ENCODE measurements around the gene NABP2. TPM values are rescaled to one million over a fixed set of nuclear protein-coding genes. Genes with fewer than 3 reads are reported as not detected.

NABP2 gene
- total RNA-seq, 1 experiment from 2014 or later = 42.7 TPM

DNA sequence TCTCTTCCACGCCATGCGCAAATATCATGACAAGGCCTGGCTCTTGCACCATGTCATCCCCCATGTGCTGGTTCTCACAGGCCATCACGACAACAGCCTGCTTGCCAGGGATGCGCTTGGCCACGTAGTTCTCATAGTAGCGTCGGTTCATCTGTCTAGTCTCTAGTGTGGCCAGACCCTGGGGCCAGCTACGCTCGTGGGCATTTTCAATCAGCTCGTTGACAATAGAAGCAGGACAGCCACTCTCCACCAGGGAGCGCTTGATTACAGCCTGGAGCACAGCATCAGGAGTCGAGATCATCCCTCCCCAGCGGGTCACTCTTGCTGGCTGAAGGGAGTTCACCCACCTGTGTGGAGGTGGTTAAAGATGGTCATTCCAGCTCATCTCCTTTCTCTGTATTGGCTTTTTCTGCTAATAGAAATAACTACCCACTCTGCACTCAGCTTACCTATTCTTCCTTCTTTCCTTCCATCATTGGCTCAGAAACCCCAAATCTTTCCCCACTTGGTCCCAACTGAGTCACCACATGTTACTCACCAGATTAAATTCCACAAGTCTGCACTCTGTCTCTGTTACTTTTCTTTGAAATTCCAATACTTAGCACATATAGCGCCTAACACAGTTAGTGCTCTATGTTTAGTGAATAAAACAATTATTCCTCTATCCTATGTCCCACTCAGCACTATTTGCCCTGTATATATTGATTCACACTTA, 17.5 kb upstream of the NABP2 start:
- Mint-ChIP-seq H3K4me1 (no peaks in the 10 kb centered on the region), H3K36me3 (peaks cover 58% of the 10 kb centered on the region), H3K9me3 (no peaks in the 10 kb centered on the region), H3K27me3 (ENCODE audit: low read depth) (no peaks in the 10 kb centered on the region), H3K27ac (peak overlapping the region; percentile 90), H3K4me3 (no peak overlapping the region)
- ChIA-PET POLR2A (interaction anchor here (0.6 to 1.5 kb wide), 4 partner anchors 15 to 88 kb away, joined by 3 to 13 read pairs (median 3); partner anchors contain the start of genes RNF41, SMARCC2 and ZC3H10), CTCF (interaction anchor here (0.5 to 6.2 kb wide), 36 partner anchors 10 to 285 kb away, joined by 3 to 102 read pairs (median 6); partner anchors contain the start of genes ANKRD52, COQ10A, ESYT1 and IL23A)
- ATAC-seq (peak; percentile 96), DNase-seq (ENCODE audit: low spot score) (peak; percentile 83)
- TF ChIP-seq FOXP1 (CRISPR knock-in tag; IDR thresholded peaks at IDR 0.05; ENCODE audit: borderline replicate concordance) = 0 out of 2 replicates have a peak, but pooled peaks have one; percentile 43
- 0 out of 2 replicates have a peak, but pooled peaks have one; percentile 21 for TF ChIP-seq ZNF263 (CRISPR knock-in tag; IDR thresholded peaks at IDR 0.05; ENCODE audit: low read depth)
- TF ChIP-seq, protein P1, sequence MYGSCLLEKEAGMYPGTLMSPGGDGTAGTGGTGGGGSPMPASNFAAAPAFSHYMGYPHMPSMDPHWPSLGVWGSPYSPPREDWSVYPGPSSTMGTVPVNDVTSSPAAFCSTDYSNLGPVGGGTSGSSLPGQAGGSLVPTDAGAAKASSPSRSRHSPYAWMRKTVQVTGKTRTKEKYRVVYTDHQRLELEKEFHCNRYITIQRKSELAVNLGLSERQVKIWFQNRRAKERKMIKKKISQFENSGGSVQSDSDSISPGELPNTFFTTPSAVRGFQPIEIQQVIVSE (CRISPR knock-in tag; IDR thresholded peaks at IDR 0.05; ENCODE audit: borderline replicate concordance) = no peak
- peak; percentile 32; the same call in 1 of the 2 replicates for TF ChIP-seq FOXK1 (CRISPR knock-in tag; IDR thresholded peaks at IDR 0.05)
- TF ChIP-seq, protein P2, sequence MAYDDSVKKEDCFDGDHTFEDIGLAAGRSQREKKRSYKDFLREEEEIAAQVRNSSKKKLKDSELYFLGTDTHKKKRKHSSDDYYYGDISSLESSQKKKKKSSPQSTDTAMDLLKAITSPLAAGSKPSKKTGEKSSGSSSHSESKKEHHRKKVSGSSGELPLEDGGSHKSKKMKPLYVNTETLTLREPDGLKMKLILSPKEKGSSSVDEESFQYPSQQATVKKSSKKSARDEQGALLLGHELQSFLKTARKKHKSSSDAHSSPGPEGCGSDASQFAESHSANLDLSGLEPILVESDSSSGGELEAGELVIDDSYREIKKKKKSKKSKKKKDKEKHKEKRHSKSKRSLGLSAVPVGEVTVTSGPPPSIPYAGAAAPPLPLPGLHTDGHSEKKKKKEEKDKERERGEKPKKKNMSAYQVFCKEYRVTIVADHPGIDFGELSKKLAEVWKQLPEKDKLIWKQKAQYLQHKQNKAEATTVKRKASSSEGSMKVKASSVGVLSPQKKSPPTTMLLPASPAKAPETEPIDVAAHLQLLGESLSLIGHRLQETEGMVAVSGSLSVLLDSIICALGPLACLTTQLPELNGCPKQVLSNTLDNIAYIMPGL (CRISPR knock-in tag; IDR thresholded peaks at IDR 0.05) = no peak

DNA sequence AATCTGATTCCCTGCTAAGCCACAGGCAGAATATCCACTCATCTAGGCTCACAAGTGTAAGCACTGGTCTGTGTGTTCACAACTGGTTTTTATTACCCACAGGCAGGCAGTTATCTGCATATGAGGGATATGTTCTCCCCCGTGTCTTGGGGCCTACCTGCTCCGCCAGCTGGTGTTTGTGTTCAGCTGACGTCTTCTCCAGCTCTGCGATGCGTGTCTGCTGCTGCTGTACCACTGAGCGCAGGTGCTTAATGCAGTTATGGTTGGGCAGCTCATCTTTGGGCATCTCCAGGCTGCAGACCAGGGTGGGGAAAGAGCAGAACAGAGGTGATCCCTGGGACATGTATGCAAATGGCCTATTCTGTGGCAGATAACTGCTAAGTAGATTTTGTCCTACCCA, 16.1 kb upstream of the NABP2 start:
- no peaks in the 10 kb centered on the region for H3K4me1 Mint-ChIP-seq
- no peaks in the 10 kb centered on the region for H3K27me3 Mint-ChIP-seq (ENCODE audit: low read depth)
- CTCF ChIA-PET = interaction anchor here (0.6 to 6.2 kb wide), 5 partner anchors 14 to 388 kb away, joined by 3 to 102 read pairs (median 32); partner anchors contain the start of genes ANKRD52, RNF41 and SMARCC2
- peaks cover 72% of the 10 kb centered on the region for H3K36me3 Mint-ChIP-seq
- DNase-seq (ENCODE audit: low spot score) = no peak
- no peaks in the 10 kb centered on the region for H3K9me3 Mint-ChIP-seq
- no peak for TF ChIP-seq ZNF232 (CRISPR knock-in tag; IDR thresholded peaks at IDR 0.05)
- TF ChIP-seq, protein P3, sequence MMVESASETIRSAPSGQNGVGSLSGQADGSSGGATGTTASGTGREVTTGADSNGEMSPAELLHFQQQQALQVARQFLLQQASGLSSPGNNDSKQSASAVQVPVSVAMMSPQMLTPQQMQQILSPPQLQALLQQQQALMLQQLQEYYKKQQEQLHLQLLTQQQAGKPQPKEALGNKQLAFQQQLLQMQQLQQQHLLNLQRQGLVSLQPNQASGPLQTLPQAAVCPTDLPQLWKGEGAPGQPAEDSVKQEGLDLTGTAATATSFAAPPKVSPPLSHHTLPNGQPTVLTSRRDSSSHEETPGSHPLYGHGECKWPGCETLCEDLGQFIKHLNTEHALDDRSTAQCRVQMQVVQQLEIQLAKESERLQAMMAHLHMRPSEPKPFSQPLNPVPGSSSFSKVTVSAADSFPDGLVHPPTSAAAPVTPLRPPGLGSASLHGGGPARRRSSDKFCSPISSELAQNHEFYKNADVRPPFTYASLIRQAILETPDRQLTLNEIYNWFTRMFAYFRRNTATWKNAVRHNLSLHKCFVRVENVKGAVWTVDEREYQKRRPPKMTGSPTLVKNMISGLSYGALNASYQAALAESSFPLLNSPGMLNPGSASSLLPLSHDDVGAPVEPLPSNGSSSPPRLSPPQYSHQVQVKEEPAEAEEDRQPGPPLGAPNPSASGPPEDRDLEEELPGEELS (CRISPR knock-in tag; IDR thresholded peaks at IDR 0.05) = no peak
- no peak for TF ChIP-seq NFATC4 (CRISPR knock-in tag; IDR thresholded peaks at IDR 0.05)
- TF ChIP-seq SMAD4 (CRISPR knock-in tag; IDR thresholded peaks at IDR 0.05) = no peak
- TF ChIP-seq, protein P4, sequence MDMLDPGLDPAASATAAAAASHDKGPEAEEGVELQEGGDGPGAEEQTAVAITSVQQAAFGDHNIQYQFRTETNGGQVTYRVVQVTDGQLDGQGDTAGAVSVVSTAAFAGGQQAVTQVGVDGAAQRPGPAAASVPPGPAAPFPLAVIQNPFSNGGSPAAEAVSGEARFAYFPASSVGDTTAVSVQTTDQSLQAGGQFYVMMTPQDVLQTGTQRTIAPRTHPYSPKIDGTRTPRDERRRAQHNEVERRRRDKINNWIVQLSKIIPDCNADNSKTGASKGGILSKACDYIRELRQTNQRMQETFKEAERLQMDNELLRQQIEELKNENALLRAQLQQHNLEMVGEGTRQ (CRISPR knock-in tag; IDR thresholded peaks at IDR 0.05) = no peak
- TF ChIP-seq, protein P5, sequence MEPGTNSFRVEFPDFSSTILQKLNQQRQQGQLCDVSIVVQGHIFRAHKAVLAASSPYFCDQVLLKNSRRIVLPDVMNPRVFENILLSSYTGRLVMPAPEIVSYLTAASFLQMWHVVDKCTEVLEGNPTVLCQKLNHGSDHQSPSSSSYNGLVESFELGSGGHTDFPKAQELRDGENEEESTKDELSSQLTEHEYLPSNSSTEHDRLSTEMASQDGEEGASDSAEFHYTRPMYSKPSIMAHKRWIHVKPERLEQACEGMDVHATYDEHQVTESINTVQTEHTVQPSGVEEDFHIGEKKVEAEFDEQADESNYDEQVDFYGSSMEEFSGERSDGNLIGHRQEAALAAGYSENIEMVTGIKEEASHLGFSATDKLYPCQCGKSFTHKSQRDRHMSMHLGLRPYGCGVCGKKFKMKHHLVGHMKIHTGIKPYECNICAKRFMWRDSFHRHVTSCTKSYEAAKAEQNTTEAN (CRISPR knock-in tag; IDR thresholded peaks at IDR 0.05) = no peak
- TF ChIP-seq MYBL2 (CRISPR knock-in tag; IDR thresholded peaks at IDR 0.05) = no peak
- no peak for ATAC-seq
- POLR2A ChIA-PET = no interaction called here
- no peak overlapping the region for H3K4me3 Mint-ChIP-seq
- H3K27ac Mint-ChIP-seq = no peak overlapping the region

DNA sequence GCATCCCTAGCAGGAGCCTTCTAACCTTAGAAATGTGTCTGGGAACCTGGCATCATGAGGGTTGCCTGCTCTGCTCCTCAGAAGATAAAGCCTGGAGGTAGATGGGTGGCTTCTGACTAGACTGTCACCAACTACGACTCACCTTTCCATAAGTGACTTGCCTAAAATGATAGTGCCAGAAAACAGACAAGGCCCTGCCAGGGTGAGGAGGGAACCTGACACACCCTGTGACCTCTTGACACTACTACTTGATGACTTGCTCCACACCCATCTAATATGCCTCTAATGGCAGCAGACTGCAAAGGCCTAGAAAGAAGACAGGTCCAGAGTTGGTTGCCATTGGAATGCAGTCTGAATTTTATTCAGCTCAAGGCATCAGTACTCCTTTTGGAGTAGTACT, 11.8 kb upstream of the NABP2 start:
- Mint-ChIP-seq H3K9me3 (no peaks in the 10 kb centered on the region), H3K27me3 (ENCODE audit: low read depth) (no peaks in the 10 kb centered on the region), H3K36me3 (peaks cover 80% of the 10 kb centered on the region), H3K4me3 (no peak overlapping the region), H3K4me1 (no peaks in the 10 kb centered on the region), H3K27ac (no peak overlapping the region)
- no peak for TF ChIP-seq EMX1 (CRISPR knock-in tag; IDR thresholded peaks at IDR 0.05)
- TF ChIP-seq, protein P6, sequence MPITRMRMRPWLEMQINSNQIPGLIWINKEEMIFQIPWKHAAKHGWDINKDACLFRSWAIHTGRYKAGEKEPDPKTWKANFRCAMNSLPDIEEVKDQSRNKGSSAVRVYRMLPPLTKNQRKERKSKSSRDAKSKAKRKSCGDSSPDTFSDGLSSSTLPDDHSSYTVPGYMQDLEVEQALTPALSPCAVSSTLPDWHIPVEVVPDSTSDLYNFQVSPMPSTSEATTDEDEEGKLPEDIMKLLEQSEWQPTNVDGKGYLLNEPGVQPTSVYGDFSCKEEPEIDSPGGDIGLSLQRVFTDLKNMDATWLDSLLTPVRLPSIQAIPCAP (CRISPR knock-in tag; IDR thresholded peaks at IDR 0.05) = no peak
- TF ChIP-seq, protein P7, sequence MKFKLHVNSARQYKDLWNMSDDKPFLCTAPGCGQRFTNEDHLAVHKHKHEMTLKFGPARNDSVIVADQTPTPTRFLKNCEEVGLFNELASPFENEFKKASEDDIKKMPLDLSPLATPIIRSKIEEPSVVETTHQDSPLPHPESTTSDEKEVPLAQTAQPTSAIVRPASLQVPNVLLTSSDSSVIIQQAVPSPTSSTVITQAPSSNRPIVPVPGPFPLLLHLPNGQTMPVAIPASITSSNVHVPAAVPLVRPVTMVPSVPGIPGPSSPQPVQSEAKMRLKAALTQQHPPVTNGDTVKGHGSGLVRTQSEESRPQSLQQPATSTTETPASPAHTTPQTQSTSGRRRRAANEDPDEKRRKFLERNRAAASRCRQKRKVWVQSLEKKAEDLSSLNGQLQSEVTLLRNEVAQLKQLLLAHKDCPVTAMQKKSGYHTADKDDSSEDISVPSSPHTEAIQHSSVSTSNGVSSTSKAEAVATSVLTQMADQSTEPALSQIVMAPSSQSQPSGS (CRISPR knock-in tag; IDR thresholded peaks at IDR 0.05; ENCODE audit: borderline replicate concordance, low read depth) = no peak
- DNase-seq (ENCODE audit: low spot score) = no peak
- ATAC-seq = no peak
- ChIA-PET CTCF (interaction anchor here (0.9 to 2.3 kb wide), 3 partner anchors 9 to 45 kb away, joined by 3 to 7 read pairs (median 4); partner anchors contain the start of genes ANKRD52, RNF41 and SMARCC2), POLR2A (interaction anchor here (1.3 kb wide), 1 partner anchor 9 kb away, joined by 3 read pairs; the partner anchor contains the start of gene RNF41)

Data from WTC11 (cell line).